ENCODE measurements around the gene PMFBP1.

The PMFBP1 gene, protein sequence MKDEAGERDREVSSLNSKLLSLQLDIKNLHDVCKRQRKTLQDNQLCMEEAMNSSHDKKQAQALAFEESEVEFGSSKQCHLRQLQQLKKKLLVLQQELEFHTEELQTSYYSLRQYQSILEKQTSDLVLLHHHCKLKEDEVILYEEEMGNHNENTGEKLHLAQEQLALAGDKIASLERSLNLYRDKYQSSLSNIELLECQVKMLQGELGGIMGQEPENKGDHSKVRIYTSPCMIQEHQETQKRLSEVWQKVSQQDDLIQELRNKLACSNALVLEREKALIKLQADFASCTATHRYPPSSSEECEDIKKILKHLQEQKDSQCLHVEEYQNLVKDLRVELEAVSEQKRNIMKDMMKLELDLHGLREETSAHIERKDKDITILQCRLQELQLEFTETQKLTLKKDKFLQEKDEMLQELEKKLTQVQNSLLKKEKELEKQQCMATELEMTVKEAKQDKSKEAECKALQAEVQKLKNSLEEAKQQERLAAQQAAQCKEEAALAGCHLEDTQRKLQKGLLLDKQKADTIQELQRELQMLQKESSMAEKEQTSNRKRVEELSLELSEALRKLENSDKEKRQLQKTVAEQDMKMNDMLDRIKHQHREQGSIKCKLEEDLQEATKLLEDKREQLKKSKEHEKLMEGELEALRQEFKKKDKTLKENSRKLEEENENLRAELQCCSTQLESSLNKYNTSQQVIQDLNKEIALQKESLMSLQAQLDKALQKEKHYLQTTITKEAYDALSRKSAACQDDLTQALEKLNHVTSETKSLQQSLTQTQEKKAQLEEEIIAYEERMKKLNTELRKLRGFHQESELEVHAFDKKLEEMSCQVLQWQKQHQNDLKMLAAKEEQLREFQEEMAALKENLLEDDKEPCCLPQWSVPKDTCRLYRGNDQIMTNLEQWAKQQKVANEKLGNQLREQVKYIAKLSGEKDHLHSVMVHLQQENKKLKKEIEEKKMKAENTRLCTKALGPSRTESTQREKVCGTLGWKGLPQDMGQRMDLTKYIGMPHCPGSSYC

DNA sequence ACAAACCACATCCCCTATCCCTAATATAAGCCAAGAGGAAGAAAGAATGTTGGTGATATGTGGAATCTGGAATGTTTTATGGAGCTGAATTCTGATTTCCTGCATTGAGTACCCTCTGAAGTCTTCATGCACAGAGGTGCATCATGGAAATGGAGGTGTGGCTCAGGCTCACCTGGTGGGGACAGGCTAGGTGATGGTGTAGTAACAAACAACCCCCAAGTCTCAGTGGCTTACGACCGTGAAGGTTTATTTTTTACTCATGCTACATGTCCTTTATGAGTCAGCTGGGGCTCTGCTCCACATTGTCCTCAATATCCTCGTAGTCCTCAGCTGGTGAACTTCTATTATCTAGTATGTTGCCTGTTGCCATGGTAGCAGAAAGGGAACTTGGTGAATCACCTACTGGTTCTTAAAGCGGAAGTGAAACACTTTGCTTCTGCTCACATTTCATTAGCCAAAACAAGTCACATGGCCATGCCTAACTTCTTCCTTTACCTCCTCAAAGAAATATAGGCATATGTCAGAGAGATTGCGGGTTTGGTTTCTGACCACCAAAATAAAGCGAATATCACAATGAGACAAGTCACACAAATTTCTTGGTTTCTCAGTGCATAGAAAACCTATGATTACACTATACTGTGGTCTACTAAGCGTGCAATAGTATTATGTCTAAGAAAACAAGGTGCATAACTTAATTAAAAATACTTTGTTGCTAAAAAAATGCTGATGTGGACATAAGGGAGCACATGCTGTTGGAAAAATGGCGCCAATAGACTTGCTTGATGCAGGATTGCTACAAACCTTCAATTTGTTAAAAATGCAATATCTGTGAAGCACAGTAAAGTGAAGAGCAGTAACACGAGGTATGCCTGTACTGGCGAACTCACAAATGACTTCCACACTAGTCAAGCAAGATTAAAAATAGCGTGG, at the start of gene PMFBP1:
Gene PMFBP1 (minus strand): TSS at position 51 of the 930 bp plus-strand sequence. CDS start 947 bp downstream, outside the sequence.
- no peak for DNase-seq

DNA sequence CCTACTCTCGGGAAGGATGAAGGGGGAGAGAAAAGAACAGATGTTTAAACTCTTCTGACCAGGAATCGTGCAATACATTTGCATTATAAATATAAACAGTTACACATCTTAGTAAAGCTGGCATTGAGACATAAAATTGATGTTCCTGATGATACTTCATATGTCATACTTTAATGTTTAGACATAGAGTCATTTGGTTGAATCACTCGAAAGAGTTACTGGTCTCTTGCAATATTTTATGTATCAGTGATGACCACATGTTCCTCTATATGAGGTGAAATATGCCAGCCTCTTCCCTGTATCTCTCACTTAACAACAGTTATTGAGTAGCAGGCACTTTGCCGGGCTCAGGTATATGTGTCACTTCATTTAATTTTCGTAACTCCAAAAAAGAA, 49.7 kb upstream of the PMFBP1 start:
- no peak for DNase-seq

DNA sequence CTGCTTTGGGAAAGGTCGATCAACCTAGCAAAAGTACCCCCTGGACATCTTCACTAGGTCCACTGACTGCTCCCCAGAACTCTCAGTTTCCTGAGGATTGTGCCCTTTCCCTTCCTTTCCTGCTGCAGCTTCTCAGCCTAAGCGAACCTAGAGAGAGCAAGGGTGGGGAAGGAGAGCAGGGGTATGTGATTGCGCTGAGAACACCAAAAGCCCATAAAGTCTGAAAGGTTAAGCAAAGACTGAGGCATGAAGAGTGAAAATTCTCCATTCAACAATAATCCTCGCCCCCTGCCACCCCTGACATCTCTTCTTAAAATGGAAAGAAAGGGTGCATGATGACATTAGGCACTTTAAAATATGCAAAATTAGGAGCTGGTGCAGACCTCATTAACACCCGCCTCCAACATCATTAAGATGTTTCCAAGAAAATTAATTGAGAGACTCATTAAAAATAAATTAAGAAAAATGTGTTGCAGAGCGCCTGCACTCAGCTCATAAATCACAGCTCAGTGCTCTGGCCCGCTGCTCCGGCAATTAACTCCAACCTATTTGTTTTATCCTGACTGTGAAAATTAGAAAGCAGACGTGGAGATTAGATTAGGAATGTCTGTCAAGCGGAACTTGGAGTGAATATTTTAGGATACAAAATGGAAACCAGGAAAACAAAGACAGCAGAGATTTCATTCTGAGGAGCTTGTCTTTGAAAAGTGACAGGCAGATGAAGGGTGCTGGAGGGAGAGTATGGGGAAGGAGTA, 49.1 kb upstream of the PMFBP1 start:
- no peak for DNase-seq

DNA sequence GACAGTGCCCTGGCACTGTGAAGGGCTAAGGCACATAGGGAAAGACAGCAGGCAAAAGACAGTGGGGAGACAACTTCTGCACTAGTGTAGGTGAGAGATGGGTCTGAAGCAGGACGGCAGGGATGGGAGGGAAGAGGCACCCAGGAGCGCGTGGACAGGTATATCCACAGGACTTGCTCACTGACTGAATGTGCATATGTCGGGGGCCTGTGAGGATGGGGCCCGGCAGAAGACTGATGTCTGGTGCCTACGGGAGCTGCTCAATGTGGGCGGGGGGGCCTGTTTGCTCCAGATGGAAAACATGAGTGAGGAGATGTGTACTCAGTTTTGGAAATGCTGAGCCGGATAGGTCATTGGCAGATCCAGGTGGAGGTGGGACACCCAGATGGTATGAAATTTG, 47.3 kb upstream of the PMFBP1 start:
- no peak for DNase-seq

DNA sequence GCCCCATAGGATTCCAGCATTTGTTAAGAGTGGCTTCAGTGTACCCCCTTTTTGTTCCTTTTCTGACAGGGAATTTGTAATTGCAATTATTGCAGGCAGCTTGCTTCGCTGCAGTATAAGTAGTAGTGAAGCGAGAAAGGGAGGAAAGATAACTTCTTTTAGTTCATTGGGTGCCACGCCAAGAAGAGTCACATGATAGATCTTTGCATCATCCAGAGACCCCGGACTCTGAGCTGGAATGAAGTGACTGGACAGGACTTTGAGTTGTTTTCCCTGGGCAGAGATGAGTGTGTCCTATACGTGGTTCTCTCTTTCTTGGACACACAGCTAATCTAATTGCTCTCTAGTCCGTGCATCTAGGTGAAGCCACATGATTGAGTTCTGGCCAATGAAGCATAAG, 44.8 kb upstream of the PMFBP1 start:
- no peak for DNase-seq

DNA sequence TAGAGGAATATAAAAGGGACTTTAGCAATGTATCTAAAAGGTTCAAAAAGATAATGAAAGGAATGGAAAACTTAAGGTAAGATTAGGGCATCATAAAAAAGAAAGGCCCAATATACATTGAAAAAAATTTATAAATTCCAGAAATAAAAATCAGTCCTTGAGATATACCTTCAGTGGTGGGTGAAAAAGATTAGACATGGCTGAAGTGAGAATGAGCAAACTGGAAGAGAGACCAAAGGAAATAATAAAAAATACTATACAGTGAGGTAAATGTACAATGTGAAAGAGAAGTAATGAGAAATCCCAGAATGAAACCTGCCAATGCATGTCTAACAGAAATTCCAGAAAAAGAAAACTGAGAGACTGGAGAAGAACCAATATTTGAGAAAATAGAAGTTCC, 42.9 kb upstream of the PMFBP1 start:
- DNase-seq, result no peak

DNA sequence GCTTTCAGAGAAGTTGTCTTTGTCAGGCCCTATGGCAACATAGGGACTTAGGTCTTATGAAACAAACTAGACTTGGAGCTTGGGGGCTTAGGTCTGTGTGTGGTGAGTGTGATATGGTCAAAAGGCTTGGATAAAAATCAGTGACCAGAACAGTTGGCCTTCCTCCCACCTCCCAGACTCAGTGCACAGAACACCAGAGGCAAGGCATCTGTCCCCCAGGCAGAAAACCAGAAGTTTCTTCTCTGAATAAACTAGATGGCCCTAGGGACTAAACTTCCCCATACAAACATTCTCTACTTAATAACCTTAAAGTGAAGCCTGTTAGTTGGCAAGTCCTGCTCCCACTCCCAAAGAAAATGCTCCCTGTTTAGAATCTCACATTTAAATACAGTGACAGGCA, 39.2 kb upstream of the PMFBP1 start:
- DNase-seq, result no peak

DNA sequence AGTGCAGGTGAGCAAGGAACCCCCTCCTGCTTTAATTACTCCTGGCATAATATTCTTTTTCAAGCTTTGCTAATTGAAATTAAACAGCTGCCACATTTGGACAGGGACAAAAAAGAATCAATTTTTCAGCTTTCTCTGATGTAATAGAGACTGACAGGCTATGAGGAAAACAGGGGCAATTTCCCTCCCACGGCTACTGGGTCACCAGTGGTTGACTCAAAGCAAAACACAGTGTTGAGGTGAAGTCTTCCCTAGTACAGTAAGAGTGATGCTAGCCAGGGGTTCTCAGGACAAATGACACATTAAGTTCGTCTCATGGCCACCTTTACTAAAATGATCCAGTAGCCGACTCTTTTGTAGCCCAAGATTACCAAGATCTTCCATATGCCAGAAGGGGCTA, 38.6 kb upstream of the PMFBP1 start:
- DNase-seq, result no peak

DNA sequence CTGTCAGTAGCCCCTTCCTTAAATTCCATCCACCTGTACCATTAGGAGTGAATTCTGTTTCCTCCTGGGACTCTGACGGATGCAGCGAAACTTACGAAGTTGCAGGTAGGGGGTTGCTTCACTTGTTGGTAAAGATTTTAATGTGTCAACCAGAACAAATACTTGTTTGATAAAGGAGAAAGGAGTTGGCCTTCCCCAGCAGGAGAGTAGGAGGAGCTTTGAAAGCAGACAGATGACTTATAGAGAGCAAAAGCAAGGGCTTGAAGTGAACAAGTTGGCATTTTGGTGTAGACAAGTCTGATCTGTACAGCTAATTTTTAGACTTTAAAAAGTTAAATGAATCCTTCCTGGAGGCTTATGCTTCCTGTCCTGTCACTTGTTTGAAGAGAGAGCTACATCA, 38.1 kb upstream of the PMFBP1 start:
- no peak for DNase-seq

DNA sequence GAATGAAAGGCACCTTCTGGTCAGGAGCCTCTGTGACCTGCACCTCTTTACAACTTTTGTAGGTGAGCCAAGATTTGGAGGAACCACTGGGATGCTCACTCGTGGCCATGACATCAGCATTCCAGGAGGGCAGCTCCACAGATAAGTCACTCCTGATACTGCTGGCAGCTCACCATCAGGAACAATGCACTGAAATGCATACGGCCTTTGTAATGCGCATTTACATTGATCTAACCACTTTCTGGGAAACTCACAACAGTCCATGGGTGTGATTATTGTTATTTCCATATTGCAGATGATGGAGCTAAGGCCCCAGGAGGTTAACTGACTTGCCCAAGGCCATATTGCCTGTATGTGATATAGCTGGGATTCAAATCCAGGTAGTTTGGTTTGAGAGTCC, 34.3 kb upstream of the PMFBP1 start:
- DNase-seq, result no peak

DNA sequence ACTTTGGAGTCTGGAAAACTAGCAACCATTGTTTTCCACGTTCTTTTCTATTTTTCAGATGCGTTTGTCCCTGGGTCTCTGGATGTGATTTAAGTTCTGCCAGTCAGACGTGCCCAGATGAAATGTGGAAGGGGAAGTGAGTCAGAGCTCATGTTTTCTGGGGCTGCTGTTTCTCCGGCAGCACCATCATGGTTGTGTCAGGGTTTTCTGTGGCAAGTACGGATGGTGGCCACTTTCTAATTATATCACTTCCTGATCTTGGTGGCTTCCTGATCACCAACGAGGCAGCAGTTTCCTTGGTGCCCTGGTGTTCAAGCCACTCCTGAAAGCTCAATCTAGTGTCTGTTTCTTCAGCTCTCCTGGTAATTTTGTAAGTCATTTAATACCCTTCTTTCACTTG, 31.4 kb upstream of the PMFBP1 start:
- no peak for DNase-seq

DNA sequence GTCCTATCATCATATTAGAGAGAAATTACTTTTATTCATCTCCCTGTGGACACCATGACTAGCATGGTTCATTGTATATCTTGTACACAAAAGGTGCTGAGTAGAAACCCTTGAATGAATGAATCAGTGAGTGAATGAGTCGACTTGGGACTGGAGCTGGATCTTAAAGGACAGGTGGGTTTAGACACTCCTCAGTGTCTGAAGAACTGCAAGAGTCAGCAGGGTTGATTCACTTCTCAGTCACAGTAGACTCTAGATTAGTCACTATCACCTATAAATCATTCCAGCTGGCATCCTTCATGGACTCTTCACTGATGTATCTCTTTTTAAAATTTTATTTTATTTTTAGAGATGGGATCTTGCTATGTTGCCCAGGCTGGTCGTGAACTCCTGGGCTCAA, 30.1 kb upstream of the PMFBP1 start:
- no peak for DNase-seq

DNA sequence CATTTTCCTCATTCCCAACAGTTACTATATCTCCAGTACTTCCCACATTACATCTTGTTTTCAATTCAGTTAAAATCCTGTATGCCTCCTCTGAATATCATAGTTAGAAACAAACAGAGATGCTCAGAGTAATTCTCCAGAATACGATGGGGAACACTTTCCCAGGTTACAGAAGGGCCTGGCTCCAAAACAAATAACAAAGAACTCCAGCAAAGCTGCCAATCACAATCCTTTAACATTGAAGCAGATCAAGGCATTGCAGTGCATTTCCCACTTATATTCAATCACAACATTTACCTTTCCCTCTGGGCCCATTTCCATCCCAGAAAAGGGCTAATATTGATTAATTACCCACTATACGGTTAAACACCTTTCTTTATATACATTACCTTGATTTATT, 29.4 kb upstream of the PMFBP1 start:
- no peak for DNase-seq

DNA sequence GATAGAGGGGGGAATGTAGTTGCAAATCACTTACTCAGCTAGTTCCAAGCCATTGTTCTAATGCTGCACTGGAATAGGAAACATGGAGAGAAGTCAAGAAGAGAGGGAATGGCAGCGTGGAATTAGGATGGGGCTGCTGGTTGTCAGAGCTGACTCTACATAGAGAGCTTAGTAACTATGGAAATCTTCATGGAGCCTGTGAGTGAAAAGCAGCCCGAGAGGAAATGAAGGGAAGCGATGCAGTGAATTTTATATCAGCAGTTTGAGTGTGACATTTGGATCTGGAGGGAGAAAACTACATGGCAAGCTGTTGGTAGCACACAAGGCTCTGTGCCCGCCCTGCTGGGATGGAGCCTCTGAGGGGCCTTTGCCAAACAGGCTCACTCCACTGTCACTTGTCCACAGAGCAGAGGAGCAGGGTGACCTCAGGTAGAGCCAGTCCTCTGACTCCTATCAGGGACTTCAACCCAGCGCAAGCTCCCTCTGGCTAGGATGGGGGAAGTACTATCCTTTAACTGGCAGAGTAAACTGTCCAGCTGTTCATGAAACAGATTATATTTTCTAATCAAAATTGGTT, 27.9 kb upstream of the PMFBP1 start:
- no peak for DNase-seq

DNA sequence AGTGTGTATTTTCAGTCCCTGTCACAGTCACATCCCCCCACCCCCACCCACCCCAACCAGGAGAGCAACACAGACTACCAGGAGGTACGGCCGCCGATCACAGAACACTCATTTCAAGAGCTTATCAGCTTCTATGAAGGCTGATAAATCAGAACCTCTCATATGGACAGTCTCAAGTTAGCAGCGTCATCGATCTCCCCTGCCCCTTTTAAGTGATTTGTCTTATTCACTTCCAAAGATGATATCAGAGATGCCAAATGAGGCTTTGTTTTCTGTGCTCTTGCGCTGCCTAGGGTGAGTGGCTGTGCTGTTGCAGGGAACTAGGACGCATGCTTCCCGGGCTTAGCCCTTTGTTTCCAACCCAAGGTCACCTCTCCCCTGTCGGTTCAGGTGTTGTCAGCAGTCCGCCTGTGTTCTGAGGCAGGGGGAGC, 26.8 kb upstream of the PMFBP1 start:
- no peak for DNase-seq

DNA sequence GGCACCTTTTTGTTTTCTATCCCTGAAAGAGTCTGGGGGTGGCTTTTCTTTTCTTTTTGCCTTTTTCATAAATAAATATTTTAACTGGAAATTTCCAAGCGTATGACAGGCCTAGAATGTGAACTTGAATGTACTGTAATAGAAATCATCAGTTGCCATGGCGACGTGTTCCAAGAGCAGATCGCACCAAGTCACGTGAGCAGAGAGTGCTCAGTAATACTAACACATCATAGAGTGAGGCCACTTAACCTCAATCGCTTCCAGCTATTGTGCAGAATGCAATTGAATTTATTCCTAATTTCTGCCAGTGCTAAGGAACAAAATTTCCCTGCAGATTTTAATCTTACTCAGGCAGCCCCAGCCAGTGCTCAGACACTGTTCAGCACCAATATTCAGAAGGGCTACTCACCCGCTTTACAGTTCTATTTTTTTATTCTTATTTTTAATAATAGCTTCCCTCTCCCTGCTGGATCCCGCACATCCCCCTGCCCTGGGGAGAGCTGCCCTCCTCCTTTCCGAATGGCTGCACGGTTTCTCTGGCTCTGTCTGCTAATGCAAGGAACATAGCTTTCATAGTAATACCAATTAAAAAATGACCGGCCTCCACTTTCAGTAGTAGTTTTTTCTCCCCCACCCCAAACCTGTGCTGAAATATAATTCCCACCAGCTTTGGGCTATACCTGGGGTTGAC, 26.2 kb upstream of the PMFBP1 start:
- DNase-seq, result no peak

DNA sequence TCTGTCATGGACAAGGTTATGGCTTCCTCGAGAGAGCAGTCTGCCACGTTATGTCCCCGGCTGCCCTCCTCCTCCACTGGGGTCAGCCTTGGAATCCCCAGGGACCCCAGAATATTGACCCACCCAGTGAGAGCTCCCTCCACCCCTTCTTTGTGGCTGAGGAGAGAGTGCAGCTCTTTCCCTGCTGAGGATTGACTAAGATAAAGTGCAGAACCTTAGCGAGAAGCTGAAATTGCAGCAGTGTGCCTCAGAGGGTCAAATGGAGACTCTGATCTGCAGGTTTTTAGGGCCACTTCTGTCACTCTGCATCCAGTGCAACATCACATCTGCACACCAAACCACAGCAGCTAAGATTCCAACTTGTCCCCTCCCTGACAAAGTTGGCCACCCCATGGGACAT, 25.6 kb upstream of the PMFBP1 start:
- DNase-seq, result no peak

DNA sequence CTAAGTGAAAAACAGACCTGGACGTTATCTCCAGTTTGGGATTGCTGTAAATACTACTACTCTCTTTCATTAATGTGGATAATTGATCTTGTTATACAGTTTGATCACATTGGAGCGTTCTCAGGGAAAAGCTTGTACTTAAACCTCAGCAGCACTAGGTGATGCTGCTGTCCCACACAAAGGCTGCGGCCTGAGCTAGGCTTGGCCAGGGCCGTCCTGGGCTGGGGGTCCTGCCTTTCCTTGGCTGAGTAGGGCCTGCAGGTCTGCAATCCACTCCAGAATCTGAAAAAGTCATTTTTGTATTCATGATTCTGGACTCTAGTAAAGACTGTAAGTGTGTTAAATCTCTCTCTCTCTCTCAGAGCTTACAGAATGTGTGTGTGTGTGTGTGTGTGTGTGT, 23.7 kb upstream of the PMFBP1 start:
- DNase-seq, result no peak

DNA sequence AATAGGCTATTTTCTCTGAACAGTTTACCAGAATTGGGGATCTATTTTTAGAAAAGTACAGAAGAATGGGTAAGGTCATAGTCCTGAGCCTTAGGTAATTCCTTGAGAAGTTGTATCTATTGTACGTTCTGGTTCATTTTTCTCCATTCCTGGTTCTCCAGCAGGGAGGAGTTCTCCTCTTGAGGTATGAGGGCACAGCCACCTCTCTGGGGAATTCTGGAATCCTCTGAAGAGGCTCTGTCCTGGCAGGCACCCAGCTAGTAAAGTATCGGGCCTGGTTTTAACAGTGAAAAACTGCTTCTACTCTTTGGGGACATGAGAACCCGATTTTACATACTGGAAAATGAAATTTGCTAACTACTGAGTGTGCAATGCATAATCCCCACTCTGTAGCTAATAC, 19.6 kb upstream of the PMFBP1 start:
- DNase-seq, result no peak

DNA sequence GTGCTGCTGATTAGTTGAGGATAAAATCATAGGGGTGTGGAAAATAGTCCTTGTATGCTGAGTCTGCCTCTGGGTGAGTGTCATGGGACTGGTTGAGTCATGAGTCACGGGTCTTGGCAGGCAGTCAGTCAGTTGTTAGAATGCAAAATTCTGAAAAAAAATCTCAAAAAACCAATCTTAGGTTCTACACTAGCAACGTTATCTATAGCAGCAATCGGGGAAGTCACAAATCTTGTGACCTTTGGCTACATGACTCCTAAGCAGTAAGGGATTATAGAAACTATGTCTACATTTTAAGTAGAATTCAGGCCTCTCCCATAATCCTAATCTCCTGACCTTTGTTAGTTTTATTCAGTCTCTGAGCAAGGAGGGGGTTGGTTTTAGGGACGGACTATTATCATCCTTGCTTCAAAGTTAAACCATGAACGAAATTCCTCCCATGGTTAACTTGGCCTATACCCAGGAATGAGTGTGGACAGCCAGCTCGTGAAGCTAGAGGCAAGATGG, 18.0 kb upstream of the PMFBP1 start:
- no peak for DNase-seq

DNA sequence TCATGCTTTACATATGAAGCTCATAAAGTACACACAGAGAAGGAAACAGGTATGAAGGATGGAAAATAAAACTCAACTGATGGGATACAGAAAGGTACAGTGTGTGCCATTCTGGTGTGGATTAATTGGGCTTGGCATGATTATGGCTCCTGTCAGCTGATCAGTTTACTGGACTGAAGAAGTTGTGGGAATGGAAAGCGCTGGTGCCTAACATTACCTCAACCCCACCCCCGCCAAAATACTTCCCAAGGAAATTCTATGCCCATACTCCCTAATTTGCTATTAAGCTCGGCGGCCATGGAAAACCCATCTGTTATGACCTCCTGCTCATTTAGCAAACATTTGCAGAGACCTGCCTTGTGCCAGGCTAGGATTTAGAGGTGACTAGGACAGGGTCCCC, 16.6 kb upstream of the PMFBP1 start:
- DNase-seq, result no peak
